Transverse colon (tissue), 4 donors: ENCODE data around the gene BGN. TPM values are rescaled to one million over a fixed set of nuclear protein-coding genes. Genes with fewer than 3 reads are reported as not detected.

Experiments
- DNase-seq: peaks from one replicate; pipeline ENCODE4 v3.0.0-alpha.2; 2019
- H3K27ac ChIP-seq, 4 donors: fragments of 200-600 bp; sonication (generic); 2 replicates each; pipeline ENCODE4 v1.5.1; 2016 to 2018; ENCODE audit warnings: inconsistent platforms in 4 of 4
- H3K27me3 ChIP-seq: fragments of 200-600 bp; sonication (generic); 2 replicates; pipeline ENCODE4 v1.5.1; 2017; ENCODE audit warnings: inconsistent platforms
- H3K36me3 ChIP-seq, 4 donors: fragments of 200-600 bp; sonication (generic); 2 replicates each; pipeline ENCODE4 v1.5.1; 2017 to 2019; ENCODE audit warnings: inconsistent platforms in 4 of 4
- H3K4me1 ChIP-seq, 4 donors: fragments of 200-600 bp; sonication (generic); 2 replicates each; pipeline ENCODE4 v1.5.1; 2017 to 2020; ENCODE audit warnings: inconsistent platforms in 4 of 4
- H3K4me3 ChIP-seq, 4 donors: fragments of 200-600 bp; sonication (generic); 1 replicate in 1 of 4; 2 replicates in 3 of 4; pipeline versions ENCODE4 v1.5.1 to v1.6.1; 2017 to 2019; ENCODE audit warnings: inconsistent platforms in 4 of 4
- H3K9me3 ChIP-seq, 2 donors: fragments of 200-600 bp; sonication (generic); 2 replicates each; pipeline ENCODE4 v1.5.1; 2017 to 2019; ENCODE audit warnings: inconsistent platforms in 2 of 2
- EP300 ChIP-seq: sonication (generic); formaldehyde crosslinking; IDR thresholded peaks from one replicate; pipeline ENCODE4 v1.6.1; 2017; ENCODE audit warnings: antibody characterized with exemption, low read depth
- POLR2A ChIP-seq: fragments of 450-650 bp; IDR thresholded peaks from one replicate; pipeline ENCODE4 v1.6.1; 2016; ENCODE audit warnings: antibody characterized with exemption, mild to moderate bottlenecking, moderate library complexity
- POLR2AphosphoS5 ChIP-seq, 3 donors: sonication (generic); formaldehyde crosslinking; IDR thresholded peaks; one replicate each; pipeline ENCODE4 v1.6.1; 2016; ENCODE audit warnings: antibody characterized with exemption in 3 of 3
- WGBS, 2 donors: methylation state at CpG; one replicate each; pipeline ENCODE4 v1.1.5; 2018; ENCODE audit warnings: low coverage in 1 of 2; 5-methylcytosine and 5-hydroxymethylcytosine counted together
- in situ Hi-C, 4 donors: fragments of 200-750 bp; cut with MboI; loops; one replicate each; pipeline versions ENCODE4 v1.15.0 to v1.15.1; 2017; ENCODE audit warnings: low sequenced_read_pairs in 3 of 4, low pct_ligation_motif_present in 1 of 4, low pct_unique_long_range_greater_than_20kb in 1 of 4
- intact Hi-C: fragments of 100-400 bp; cut with DNase I; formaldehyde crosslinking; loops from one replicate; pipeline ENCODE4 v1.15.1; 2023; ENCODE audit warnings: low total_unique reads
- total RNA-seq, 4 donors: library from RNA; depleted of rRNA; stranded (reverse); fragments of >200 nt; gene quantifications; one replicate each; pipeline ENCODE4 v1.1.0, GENCODE V29; 2016
- TF ChIP-seq, protein P1 (sequence below), 5 experiments: fragments of 200-600 bp in 3 of 5; fragments of 450-650 bp in 2 of 5; sonication (generic) in 3 of 5; IDR thresholded peaks; 1 replicate in 2 of 5; 2 replicates in 3 of 5; pipeline ENCODE4 v1.5.1; 2016 to 2017; ENCODE audit warnings: antibody characterized with exemption in 5 of 5, inconsistent platforms in 3 of 5, mild to moderate bottlenecking in 2 of 5, moderate library complexity in 1 of 5

BGN gene
- total RNA-seq, 4 donors from 2014 or later, result 3.8 to 67.1 (median 10.5) TPM

DNA sequence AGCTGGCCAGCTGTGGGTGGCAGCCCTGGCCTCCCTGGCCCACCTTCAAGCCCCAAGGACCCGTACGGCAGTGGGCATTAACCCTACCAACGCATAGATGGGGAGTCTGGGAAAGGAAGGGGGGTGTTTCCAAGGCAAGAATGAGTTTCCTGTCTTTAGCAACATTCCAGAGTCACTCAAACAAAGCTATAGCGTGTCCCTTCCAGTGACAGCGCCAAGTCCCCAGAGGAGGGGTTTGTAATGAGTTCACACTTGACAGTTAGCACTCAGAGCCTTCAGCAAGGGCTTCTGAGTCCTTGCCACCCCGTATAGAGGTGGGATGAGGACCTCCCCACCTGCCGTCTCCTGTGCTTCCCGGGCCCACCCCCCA, 1.8 kb downstream of the BGN start:
- no peak overlapping the region for H3K4me3 ChIP-seq
- H3K27me3 ChIP-seq, result peaks cover 7% of the 10 kb centered on the region
- no peak for DNase-seq
- TF ChIP-seq EP300 (no peak), POLR2A (no peak), POLR2AphosphoS5 (IDR thresholded peaks at IDR 0.05) (no peak)
- TF ChIP-seq, protein P1, sequence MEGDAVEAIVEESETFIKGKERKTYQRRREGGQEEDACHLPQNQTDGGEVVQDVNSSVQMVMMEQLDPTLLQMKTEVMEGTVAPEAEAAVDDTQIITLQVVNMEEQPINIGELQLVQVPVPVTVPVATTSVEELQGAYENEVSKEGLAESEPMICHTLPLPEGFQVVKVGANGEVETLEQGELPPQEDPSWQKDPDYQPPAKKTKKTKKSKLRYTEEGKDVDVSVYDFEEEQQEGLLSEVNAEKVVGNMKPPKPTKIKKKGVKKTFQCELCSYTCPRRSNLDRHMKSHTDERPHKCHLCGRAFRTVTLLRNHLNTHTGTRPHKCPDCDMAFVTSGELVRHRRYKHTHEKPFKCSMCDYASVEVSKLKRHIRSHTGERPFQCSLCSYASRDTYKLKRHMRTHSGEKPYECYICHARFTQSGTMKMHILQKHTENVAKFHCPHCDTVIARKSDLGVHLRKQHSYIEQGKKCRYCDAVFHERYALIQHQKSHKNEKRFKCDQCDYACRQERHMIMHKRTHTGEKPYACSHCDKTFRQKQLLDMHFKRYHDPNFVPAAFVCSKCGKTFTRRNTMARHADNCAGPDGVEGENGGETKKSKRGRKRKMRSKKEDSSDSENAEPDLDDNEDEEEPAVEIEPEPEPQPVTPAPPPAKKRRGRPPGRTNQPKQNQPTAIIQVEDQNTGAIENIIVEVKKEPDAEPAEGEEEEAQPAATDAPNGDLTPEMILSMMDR (IDR thresholded peaks at IDR 0.05), result no peak
- no peaks in the 10 kb centered on the region for H3K4me1 ChIP-seq
- no peaks in the 10 kb centered on the region for H3K9me3 ChIP-seq
- in situ Hi-C loops (no loop called here), intact Hi-C loops (no loop called here)
- no peak overlapping the region for H3K27ac ChIP-seq
- WGBS, 2 donors, result 66% methylated on average over 8 of the region's 8 CpGs; no CpG with 5 or more reads in 1 of the 2 donors
- no peaks in the 10 kb centered on the region for H3K36me3 ChIP-seq

DNA sequence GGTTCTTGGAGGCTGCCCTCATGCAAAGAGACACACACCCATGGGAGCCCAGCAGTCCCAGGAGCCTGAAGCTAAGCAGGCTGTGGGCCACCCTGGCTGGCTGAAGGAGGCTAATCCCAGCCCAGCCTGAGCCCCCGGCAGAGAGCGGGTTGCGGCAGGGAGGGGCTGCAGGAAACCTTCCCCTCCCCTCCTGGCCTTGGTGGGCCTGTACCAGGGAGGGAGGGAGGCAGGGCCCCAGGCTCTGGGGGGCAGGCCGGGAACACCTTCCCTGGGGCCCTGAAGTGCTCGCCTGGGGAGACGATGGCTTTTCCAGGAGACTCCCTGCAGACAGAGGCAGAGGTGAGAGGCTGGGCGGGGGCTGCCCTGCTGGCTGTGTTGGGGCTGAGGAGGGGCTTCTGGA, 3.7 kb downstream of the BGN start:
- Histone ChIP-seq H3K27me3 (peaks cover 7% of the 10 kb centered on the region), H3K4me1 (no peaks in the 10 kb centered on the region), H3K27ac (no peak overlapping the region), H3K9me3 (no peaks in the 10 kb centered on the region), H3K36me3 (no peaks in the 10 kb centered on the region), H3K4me3 (no peak overlapping the region)
- DNase-seq, result no peak
- in situ Hi-C loops (no loop called here), intact Hi-C loops (no loop called here)
- no peak for TF ChIP-seq EP300
- TF ChIP-seq, protein P1 (IDR thresholded peaks at IDR 0.05), result no peak
- no peak for TF ChIP-seq POLR2A
- TF ChIP-seq POLR2AphosphoS5 (IDR thresholded peaks at IDR 0.05), result no peak
- 89% methylated on average over 3 of the region's 7 CpGs; no CpG with 5 or more reads in 1 of the 2 donors for WGBS, 2 donors

DNA sequence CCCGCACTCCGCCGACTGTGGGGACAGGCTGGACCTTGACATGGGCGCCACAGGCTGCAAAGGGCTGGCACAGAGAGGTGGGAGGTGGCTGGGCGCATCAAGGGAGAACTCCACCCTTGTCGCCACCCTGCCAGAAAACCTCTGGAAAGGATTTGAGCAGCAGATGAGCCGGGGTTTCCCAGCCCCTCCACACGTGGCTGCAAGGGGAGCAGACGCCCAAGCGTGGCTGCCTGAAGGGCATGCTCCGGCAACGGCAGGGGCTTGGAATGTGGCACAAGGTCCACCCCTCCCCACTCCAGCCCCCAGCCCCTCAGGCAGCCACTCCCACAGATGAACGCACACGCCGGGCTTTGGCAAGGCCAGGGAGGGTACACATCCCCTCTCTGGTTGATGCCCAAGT, 4.6 kb downstream of the BGN start:
- H3K9me3 ChIP-seq, result no peaks in the 10 kb centered on the region
- no peaks in the 10 kb centered on the region for H3K4me1 ChIP-seq
- no peaks in the 10 kb centered on the region for H3K36me3 ChIP-seq
- peaks cover 7% of the 10 kb centered on the region for H3K27me3 ChIP-seq
- WGBS, 2 donors, result 62% methylated on average over 15 of the region's 15 CpGs; no CpG with 5 or more reads in 1 of the 2 donors
- no peak overlapping the region for H3K4me3 ChIP-seq
- TF ChIP-seq POLR2AphosphoS5 (IDR thresholded peaks at IDR 0.05), result no peak
- no peak for TF ChIP-seq POLR2A
- TF ChIP-seq, protein P1 (IDR thresholded peaks at IDR 0.05), result no peak
- TF ChIP-seq EP300, result no peak
- DNase-seq, result no peak
- H3K27ac ChIP-seq, result no peak overlapping the region
- intact Hi-C loops, result no loop called here
- in situ Hi-C loops, result no loop called here

DNA sequence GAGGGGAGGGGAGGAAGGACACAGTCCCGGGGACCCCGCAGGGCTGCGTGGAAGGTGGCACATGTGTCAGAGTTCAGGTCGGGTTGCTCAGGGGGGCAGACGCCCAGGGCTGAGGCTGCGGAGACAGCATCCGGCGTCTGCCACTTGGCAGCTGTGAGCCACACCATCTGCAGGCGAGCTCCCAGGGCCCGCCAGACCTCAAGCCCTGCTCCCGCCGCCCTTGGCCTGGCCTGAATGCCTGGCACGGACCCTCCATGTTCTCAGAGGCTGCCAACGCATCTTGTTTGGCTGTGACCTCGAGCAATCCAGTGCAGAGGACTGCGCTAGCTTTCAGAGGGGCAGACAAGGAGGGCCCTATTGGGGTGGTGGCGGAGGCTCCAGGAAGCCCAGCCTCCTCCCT, 5.1 kb downstream of the BGN start:
- no peak overlapping the region for H3K4me3 ChIP-seq
- TF ChIP-seq POLR2A, result no peak
- TF ChIP-seq POLR2AphosphoS5 (IDR thresholded peaks at IDR 0.05), result no peak
- TF ChIP-seq, protein P1 (IDR thresholded peaks at IDR 0.05), result no peak
- no peak for TF ChIP-seq EP300
- intact Hi-C loops, result loop anchor here (10.0 kb wide), 1 partner anchor 465 kb away; no protein-coding TSS in a partner anchor

More for the DNA sequence above, 5.1 kb downstream of the BGN start:
- H3K27ac ChIP-seq, result no peak overlapping the region
- 78% methylated on average over 13 of the region's 17 CpGs; no CpG with 5 or more reads in 1 of the 2 donors for WGBS, 2 donors
- no peaks in the 10 kb centered on the region for H3K9me3 ChIP-seq
- in situ Hi-C loops, result loop anchor here in 1 of 4 donors (25.0 kb wide), 1 partner anchor 538 kb away; no protein-coding TSS in a partner anchor
- no peaks in the 10 kb centered on the region for H3K36me3 ChIP-seq
- no peak for DNase-seq
- no peaks in the 10 kb centered on the region for H3K4me1 ChIP-seq
- peaks cover 7% of the 10 kb centered on the region for H3K27me3 ChIP-seq
